PC-3 (cell line): Measurements from ENCODE around the gene MIEN1.

Experiments used
- CTCF ChIP-seq: fragments of 300-600 bp; sonication (generic); conservative IDR thresholded peaks from 2 replicates; pipeline ENCODE4 v1.5.1; 2017; ENCODE audit warnings: antibody characterized with exemption, low read depth, mild to moderate bottlenecking, low read length
- EZH2 ChIP-seq: fragments of 300-600 bp; sonication (generic); IDR thresholded peaks from one replicate; pipeline ENCODE4 v1.6.1; 2017; ENCODE audit warnings: antibody characterized with exemption, mild to moderate bottlenecking, low read length; ENCODE audit not compliant: unreplicated experiment
- EZH2phosphoT487 ChIP-seq: fragments of 300-600 bp; sonication (generic); IDR thresholded peaks from 2 replicates; pipeline ENCODE4 v1.6.1; 2018; ENCODE audit warnings: mild to moderate bottlenecking, antibody characterized with exemption, low read length, borderline replicate concordance

DNA sequence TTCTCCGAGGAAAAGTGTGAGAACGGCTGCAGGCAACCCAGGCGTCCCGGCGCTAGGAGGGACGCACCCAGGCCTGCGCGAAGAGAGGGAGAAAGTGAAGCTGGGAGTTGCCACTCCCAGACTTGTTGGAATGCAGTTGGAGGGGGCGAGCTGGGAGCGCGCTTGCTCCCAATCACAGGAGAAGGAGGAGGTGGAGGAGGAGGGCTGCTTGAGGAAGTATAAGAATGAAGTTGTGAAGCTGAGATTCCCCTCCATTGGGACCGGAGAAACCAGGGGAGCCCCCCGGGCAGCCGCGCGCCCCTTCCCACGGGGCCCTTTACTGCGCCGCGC, 30.5 kb downstream of the MIEN1 start, which contains the start of gene ERBB2:
- TF ChIP-seq CTCF (no peak), EZH2phosphoT487 (no peak), EZH2 (no peak)
